HG02973 (cell line): ENCODE data around the gene AIFM3.
"Not testable (repeated sequence)": the region's sequence is repeated elsewhere in the genome, so short reads cannot be mapped to it uniquely, and the experiment has no call there.

Experiments used
- ATAC-seq: cut with Tn5 transposase; IDR thresholded peaks from one replicate; pipeline ENCODE4 v1.9.1; 2021; ENCODE audit warnings: moderate library complexity; ENCODE audit not compliant: unreplicated experiment

Gene AIFM3

DNA sequence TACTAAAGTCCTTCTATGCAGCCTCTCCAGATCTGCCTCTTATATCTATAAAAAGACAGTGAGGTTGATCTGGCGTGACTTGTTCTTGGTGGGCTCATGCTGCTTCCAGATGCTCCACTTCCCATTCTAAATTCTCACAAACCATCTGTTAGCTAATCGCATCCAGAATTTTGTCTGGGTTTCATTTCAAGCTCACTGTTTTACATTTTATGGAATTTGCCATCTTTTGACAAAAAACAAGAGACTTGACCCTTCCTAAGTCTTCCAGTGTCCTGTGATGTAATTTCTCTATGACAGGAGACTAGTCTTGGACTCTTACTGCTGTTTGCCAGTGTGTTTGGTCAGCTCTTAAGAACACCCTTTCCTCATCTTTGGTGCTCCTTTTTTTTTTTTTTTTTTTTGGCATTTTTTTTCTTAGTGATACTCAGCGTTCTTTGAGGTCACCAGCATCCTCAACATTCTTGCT is 26.8 kb upstream of the AIFM3 start:
- ATAC-seq: no peak

DNA sequence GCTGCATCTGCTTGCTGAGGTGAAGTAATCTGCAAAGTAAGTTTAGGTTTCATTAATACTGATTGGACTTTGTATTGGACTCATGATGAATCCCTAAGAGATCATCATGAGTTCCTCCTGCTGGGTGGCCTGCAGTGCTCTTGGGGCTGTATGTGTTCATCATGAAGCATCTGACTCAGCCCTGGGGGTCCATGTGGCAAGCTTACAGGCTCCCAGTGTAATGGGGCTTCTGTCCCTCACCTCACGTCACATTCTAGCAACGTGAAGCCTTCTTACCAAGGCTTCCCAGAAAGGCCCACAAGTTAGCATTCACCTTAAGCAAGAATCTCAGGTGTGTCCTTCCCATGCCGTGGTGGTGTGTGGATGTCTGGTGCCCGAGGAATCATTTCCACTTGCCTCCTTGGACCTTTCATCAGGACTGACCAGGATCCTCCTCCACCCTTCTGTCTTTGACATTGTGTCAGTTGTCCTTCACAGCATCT is 26.1 kb upstream of the AIFM3 start:
- ATAC-seq: no peak

DNA sequence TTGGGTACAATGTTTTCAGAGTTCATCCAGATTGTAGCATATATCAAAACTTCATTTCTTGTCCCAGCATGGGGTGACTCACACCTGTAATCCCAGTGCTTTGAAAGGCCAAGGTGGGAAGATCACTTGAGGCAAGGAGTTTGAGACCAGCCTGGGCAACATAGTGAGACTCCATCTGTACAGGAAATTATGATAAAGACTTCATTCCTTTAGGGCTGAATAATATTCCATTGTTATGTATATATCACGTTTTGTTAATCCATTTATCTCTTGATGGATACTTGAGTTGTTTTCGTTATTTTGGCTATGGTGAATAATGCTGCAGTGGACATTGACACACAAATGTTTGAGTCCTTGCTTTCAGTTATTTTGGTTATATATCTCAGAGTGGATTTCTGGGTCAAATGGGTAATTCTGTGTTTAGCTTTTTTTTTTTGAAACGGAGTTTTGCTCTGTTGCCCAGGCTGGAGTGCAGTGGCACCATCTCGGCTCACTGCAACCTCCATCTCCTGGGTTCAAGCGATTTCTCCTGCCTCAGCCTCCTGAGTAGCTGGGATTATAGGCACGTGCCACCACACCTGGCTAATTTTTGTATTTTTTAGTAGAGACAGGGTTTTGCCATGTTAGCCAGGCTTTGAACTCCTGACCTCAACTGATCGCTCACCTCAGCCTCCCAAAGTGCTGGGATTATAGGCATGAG is 24.7 kb upstream of the AIFM3 start:
- not testable (repeated sequence) for ATAC-seq

DNA sequence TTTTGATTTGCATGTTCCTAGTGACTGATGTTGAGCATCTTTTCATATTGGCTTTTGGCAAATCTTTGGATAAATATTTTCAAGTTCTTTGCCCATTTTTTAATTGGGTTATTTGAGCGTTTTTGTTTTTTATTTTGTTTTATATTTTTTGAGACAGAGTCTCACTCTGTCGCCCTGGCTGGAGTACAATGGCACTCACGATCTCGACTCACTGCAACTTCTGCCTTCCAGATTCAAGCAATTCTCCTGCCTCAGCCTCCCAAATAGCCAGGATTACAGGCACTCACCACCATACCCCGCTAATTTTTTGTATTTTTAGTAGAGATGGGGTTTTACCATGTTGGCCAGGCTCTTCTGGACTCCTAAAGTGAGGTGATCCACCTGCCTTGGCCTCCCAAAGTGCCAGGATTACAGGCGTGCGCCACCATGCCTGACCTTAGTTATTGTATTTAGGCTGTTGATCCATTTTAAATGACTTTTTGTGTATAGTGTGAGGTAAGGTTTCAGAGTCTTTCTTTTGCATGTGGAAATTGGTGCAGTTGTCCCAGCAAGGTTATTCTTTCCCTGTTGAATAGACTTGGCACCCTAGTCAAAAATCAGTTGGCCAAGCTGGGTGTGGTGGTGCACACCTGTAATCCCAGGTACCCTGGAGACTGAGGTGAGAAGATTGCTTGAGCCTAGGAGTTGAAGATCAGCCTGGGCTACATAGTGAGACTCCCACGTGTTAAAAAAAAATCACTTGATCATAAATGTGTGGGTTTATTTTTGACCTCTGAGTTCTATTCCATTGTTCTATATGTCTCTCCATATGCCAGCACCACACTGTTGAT is 23.7 kb upstream of the AIFM3 start:
- ATAC-seq: no peak

DNA sequence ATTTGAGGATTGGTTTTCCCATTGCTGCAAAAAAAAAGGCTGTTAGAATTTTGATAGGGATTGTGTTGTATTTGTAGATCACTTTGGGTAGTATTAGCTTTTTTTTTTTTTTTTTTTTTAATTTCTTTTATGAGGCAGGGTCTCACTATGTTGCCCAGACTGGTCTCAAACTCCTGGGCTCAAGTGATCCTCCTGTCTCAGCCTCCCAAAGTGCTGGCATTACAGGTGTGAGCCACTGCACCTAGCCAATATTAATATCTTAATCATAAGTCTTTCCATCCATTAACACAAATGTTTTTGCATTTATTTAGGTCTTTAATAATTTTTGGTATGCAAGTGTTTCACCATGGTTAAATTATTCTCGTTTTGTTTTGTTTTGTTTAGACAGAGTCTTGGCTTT is 23.0 kb upstream of the AIFM3 start:
- ATAC-seq: no peak

DNA sequence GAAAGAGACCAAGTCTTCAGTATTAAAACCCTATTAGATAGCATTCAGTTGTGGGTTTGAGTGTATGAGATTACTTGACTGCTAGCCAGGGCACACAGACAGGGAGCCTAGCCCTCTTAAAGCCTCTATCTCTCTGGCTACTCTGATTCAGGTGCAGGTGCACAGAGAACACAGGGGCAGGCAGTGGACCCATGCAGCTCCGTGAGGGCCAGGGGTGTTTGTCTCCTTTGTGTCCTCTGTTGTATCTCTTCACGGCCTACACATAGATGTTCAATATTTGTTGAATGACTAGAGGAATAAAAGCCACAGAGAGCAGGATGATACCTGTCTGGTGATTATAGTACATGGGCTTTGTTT is 21.5 kb upstream of the AIFM3 start:
- ATAC-seq: no peak

DNA sequence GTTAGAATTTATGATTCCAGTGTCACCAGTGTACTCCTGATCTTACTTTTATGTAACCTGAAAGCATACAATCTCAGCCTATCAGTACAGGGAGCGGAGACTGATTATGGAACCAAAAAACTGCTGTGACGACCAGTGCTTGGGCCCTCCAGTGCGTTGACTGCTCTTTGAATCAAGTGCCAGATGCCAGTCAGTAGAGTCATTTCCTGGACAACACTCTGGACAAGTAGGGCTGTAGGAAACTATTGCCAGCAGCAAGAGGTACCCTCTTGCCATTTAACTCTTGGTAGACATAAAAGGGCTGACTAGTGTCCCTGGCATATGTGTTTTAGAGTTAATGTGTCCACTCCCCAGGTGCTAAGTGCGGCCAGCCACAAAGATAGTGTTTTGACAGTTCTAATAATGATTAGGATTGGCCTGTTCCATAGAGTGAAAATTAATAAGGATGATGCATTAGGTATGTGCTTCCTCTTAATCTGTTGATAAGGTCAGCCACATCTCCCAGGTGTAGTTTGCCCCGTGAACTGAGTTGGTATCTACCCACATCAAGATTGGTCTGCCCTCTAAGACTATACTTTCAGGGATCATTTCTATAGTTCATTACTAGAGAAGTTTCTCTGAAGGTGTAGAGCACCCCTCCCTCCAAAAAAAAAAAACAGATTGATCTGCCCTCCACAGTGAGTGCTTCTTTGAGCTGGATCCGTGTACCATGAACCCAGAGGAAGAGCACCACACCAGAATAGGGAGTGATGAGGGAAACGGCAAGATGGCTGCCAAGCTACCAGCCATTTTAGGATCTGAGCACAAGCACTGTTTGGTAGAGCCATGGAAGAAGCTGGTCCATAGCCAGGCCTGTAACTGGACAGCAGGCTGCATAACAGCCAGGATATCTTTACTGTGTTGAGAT is 20.7 kb upstream of the AIFM3 start:
- ATAC-seq: no peak

DNA sequence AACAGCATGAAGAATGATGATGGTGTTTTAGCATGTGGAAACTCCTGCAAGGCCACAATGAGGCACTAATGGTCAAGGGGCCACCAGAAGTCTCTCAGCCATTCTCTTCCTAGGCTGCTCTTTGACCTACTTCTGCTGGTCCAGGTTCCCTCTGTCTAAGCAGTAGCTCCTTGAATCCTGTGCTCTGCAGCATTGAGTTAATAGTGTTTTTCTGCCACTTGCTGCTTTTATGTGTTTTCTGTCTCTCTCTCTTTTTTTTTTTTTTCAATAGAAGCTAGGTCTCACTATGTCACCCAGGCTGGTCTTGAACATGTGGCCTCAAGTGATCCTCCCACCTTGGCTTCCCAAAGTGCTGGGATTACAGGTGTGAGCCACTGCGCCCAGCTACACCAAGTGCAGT is 20.1 kb upstream of the AIFM3 start:
- ATAC-seq: no peak

DNA sequence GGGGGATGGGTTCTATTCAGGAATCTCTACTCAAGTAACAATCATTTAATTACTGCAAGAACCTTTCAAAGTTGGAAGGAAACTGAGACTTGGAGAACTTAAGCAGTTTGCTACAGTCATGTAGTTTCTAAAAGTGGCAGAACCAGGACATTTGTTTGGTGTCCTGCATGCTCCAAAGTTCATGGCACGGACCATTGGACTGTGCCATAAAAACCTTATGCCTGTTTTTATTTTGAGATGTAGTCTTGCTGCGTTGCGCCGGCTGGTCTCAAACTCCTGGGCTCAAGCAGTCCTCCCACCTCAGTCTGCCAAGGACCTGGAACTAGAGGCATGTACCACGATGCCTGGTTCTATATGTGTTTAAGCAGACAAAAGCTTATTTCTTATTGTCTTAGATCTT is 18.6 kb upstream of the AIFM3 start:
- no peak for ATAC-seq

DNA sequence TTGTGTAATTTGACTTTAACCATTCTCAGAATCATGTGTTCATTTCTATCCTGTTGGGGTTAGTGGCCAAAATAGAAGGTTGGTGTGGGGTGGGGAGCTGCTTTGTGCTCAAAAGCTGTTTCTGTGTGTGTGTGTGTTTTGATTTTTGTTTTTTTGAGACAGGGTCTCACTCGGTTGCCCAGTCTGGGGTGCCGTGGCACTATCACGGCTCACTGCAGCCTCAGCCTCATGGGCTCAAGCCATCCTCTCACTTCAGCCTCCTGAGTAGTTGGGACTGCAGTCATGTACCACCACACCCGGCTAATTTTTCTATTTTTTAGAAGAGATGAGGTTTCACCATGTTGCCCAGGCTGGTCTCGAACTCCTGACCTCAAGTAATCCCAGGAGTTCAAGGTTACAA is 18.1 kb upstream of the AIFM3 start:
- no peak for ATAC-seq

DNA sequence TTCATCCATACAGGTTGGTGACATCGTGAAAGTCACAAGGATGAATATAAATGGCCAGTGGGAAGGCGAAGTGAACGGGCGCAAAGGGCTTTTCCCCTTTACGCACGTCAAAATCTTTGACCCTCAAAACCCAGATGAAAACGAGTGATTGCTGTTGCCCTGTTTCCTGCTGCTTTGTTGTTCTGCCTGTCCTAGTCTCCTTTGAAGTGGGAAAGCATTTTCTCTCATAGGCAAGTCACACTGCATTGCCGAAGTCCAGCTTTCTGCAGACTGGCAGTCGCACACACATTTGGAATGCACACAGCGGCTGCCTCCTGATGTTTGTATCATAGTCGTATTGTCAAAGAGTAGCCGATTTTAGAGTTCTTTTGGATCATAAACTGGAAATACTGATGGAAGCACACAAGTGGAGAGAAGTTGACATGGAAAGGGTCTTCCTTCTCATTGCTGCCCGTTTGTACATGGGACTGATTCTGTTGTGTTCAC is 17.3 kb upstream of the AIFM3 start:
- ATAC-seq: no peak

DNA sequence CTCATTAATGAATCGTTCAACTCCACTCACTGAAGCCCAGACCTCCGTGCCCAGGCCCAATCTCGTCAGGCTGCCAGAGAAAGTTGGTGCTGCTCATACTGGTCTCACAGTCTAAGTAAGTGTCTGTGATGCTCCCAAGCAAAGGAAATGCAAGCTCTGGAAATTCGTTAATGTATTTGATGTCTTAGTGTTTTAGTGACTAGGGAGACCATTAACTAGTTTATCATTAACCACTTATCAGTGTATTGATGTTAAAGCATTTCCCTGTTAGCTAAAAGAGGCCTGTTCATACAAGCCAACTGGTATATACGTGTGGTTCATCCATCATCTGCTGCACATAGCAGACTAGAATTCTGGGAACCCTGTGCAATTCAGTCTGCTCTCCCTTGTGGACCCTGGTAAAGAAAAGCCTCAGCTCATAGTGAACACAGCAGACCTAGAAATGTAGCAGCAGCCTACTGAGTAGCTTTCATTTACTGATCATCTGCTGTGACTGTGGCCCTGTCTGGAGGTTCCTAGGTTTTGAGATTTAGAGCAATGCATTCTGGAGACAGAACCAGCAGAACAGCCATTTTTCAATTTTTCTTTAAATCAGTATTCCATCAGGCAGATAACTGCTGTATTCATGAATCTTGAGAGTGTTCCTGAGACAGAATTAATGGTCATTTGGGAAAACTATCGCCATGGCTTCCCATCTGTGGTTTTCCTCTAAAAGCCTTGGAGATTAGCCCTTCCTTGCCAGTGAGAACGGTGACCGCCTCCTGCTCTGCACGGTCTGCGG is 15.7 kb upstream of the AIFM3 start:
- ATAC-seq: no peak

DNA sequence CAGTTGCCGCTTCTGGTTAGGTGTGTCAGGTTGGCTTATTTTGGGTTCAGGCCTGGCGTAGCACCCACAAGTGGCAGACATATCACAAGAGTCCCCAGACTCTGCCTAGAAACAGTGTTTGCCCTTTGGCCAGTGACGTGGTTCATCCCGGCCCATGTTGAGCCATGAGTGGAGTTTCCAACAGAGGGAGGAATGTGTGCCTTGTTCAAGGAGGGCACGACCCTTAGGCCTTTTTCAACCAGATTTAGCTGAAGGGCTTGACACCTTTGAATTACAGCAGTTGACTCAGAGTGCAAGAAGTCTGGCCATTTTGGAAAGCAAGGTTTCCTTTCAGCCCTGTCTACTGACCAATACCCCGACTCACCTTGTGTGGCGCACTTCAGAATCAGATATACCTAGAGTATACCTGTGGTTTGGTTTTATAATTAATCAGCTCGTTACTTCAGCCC is 15.1 kb upstream of the AIFM3 start:
- no peak for ATAC-seq

DNA sequence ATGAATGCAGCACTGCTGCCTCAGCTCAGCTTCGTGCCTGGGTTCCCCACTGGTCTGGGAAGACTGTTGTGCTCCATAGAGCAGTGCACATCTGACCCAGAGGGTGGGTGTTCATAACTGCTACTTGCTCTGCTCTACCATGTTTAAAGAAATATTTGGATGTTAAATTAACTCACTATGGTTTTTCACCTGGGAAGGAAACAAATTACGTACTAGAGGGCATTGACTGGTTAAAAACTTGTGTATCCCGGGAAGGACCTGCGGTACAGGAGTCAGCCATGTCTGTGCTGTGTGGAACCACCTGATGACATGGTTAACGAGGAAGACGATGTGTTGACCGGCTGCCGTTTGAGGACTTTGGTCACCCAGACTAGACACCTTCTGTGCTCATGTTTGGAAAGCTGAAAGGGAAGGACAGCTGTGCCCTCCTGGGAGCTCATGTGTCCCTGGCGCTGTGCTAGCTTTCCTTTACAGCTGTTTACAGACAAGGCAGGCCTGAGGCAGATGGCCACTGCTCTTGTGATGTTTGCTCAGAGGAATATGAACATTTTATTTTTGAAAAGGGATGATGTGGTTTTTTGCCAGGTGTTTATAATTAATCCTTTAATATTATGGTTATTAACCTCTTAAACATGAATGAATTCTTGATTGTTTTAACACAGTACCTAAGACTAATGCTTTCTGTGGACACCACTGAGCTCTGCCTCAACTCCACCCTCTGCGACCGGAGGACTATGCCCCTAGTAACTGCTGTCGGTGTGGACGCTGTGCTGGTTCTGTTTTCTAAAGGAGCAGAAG is 14.3 kb upstream of the AIFM3 start:
- ATAC-seq: no peak

DNA sequence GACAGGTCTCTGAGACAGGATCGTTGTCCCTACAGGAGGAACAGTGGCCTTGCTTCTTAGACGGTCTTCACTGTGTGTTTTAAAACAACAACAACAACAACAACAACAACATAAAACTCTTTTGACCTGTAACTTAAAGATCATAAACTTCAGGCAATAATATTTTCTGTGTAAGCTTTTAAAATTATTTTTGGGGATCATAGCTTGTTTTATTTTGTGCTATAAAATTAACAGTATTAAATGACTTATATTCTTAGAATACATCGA is 13.8 kb upstream of the AIFM3 start:
- ATAC-seq: no peak

DNA sequence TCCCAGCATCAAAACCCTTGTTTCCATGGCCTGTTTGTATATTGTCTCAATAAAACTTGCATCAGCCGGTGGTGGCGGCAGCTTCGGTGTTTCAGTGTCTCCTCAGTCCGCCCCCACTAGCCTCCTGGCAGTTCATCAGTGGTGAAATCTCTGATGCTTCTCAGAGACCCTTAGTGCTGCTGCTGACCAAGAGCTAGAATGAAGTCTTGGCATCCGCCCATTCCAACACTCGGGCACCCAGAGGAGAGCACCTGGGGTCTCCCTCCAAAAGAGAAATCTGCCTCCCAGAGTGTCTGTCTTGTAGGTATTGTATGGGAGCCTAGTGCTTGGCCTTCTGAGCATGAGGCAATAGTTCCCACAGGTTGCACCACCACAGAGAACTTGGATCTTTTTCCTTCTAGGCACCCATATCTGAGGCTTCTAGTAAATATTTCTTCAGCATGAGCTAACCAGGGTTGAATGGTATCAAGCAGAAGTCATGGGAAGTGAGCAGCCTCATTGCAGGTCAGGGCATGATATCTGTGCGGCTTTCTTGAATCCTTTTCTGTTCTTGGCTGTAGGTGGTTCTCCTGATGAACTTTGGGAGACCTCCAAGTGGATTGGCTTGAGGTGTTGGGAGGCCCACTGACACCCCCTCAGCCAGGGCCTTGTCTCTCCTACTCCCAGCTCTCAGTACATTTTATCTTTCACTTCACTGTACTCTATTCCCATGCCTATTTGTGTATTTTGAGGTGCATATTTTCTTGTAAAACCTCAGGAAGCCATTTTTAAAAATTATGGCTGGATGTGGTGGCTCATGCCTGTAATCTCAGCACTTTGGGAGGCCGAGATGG is 13.2 kb upstream of the AIFM3 start:
- ATAC-seq: no peak

DNA sequence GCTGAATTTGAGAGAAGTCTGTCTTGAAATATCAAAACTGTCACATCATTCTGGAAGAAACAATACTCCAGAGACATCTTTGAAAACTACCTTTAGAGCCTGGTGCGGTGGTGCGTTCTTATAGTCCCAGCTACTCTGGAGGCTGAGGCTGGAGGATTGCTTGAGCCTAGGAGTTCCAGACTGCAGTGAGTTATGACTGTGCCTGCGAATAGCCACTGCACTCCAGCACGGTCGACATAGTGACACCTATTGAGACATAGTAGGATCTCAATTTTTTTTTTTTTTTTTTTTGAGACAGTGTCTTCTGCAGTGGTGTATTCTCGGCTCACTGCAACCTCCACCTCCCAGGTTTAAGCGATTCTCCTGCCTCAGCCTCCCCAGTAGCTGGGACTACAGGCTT is 11.5 kb upstream of the AIFM3 start:
- no peak for ATAC-seq

DNA sequence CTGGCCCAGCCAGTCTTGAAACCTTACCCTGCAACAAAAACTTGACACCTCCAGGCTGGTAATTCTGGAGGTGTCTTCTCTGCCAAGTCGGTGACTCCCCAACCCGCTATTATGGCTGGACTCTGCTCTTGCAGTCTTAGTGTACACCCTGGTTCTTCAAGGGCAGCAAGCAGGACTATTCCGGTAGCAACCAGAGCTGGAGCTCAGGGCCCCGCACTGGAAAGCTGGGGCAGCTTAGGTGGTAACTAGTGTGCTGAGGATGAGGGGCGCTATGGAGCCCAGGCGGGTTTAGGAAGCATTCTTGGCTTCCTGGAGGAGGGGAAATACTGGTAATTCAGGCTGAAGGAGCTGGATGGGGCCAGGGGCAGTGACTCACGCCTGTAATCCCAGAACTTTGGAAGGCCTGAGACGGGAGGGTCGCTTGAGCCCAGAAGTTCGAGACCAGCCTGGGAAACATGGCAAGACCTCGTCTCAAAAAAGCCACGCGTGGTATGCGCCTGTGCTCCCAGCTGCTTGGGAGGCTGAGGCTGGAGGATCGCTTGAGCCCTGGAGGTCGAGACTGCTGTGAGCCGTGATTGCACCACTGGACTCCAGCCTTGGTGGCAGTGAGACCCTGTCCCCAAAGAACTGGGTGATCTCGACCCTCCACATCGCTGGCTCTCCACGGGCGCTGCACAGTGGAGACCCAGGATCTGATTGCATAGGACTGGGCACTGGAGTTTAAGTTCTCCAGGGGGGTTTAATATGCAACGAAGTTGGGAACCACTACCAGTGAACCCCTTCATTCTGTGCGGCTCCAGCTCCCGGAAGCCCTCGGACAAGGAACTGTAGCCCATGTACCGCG is 10.6 kb upstream of the AIFM3 start:
- no peak for ATAC-seq
